T-helper 2 cell treated with Interferon-gamma antibody and Interleukin-4, amounts not matched to agents 5 μg/mL and 100 μg/mL, for 36 hours (primary cell): Measurements from ENCODE around the gene ATP13A5.

Experiments used
- DNase-seq: peaks from one replicate; pipeline ENCODE4 v3.0.0; 2021; ENCODE audit warnings: low spot score
- H3K27ac Mint-ChIP-seq: one replicate; pipeline ENCODE4 v1.8.0; 2021; ENCODE audit warnings: mild to moderate bottlenecking, mixed read lengths
- H3K27me3 Mint-ChIP-seq: one replicate; pipeline ENCODE4 v1.8.0; 2021; ENCODE audit warnings: low read depth, mixed read lengths
- H3K36me3 Mint-ChIP-seq: one replicate; pipeline ENCODE4 v1.8.0; 2021; ENCODE audit warnings: low read depth, mixed read lengths
- H3K4me1 Mint-ChIP-seq: one replicate; pipeline ENCODE4 v1.8.0; 2021; ENCODE audit warnings: low read depth, mixed read lengths
- H3K4me3 Mint-ChIP-seq: one replicate; pipeline ENCODE4 v1.8.0; 2022; ENCODE audit warnings: mild to moderate bottlenecking, moderate library complexity, mixed read lengths
- H3K9me3 Mint-ChIP-seq: one replicate; pipeline ENCODE4 v1.8.0; 2021; ENCODE audit warnings: mixed read lengths

ATP13A5 gene, protein sequence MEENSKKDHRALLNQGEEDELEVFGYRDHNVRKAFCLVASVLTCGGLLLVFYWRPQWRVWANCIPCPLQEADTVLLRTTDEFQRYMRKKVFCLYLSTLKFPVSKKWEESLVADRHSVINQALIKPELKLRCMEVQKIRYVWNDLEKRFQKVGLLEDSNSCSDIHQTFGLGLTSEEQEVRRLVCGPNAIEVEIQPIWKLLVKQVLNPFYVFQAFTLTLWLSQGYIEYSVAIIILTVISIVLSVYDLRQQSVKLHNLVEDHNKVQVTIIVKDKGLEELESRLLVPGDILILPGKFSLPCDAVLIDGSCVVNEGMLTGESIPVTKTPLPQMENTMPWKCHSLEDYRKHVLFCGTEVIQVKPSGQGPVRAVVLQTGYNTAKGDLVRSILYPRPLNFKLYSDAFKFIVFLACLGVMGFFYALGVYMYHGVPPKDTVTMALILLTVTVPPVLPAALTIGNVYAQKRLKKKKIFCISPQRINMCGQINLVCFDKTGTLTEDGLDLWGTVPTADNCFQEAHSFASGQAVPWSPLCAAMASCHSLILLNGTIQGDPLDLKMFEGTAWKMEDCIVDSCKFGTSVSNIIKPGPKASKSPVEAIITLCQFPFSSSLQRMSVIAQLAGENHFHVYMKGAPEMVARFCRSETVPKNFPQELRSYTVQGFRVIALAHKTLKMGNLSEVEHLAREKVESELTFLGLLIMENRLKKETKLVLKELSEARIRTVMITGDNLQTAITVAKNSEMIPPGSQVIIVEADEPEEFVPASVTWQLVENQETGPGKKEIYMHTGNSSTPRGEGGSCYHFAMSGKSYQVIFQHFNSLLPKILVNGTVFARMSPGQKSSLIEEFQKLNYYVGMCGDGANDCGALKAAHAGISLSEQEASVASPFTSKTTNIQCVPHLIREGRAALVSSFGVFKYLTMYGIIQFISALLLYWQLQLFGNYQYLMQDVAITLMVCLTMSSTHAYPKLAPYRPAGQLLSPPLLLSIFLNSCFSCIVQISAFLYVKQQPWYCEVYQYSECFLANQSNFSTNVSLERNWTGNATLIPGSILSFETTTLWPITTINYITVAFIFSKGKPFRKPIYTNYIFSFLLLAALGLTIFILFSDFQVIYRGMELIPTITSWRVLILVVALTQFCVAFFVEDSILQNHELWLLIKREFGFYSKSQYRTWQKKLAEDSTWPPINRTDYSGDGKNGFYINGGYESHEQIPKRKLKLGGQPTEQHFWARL

GRCh38 chr3:193378706-193379105, at the start of gene ATP13A5:
ATP13A5 (minus strand) TSS chr3:193378753; CDS start chr3:193378725, 28 bp downstream.
- DNase-seq: no peak
- H3K4me3 Mint-ChIP-seq: no peak within 1 kb of the TSS
- H3K4me1 Mint-ChIP-seq: peaks cover 2% of the 10 kb centered on the region
- H3K36me3 Mint-ChIP-seq: no peaks in the 10 kb centered on the region
- H3K27ac Mint-ChIP-seq: no peak within 1 kb of the TSS
- no peaks in the 10 kb centered on the region for H3K9me3 Mint-ChIP-seq
- H3K27me3 Mint-ChIP-seq: peaks cover 11% of the 10 kb centered on the region

- Mint-ChIP-seq H3K36me3 (no peaks in the 10 kb centered on the region), H3K9me3 (peaks cover 27% of the 10 kb centered on the region), H3K27ac (no peak overlapping the region), H3K4me3 (no peak overlapping the region), H3K4me1 (no peaks in the 10 kb centered on the region), H3K27me3 (no peaks in the 10 kb centered on the region)
- DNase-seq: no peak
Observed at GRCh38 chr3:193418576-193419373, 40.2 kb upstream of the ATP13A5 start.

- DNase-seq: no peak
- no peak overlapping the region for H3K27ac Mint-ChIP-seq
- no peak overlapping the region for H3K4me3 Mint-ChIP-seq
- H3K9me3 Mint-ChIP-seq: peaks cover 28% of the 10 kb centered on the region
- no peaks in the 10 kb centered on the region for H3K27me3 Mint-ChIP-seq
- no peaks in the 10 kb centered on the region for H3K36me3 Mint-ChIP-seq
- no peaks in the 10 kb centered on the region for H3K4me1 Mint-ChIP-seq
Observed at GRCh38 chr3:193416629-193417028, 38.1 kb upstream of the ATP13A5 start.

DNA sequence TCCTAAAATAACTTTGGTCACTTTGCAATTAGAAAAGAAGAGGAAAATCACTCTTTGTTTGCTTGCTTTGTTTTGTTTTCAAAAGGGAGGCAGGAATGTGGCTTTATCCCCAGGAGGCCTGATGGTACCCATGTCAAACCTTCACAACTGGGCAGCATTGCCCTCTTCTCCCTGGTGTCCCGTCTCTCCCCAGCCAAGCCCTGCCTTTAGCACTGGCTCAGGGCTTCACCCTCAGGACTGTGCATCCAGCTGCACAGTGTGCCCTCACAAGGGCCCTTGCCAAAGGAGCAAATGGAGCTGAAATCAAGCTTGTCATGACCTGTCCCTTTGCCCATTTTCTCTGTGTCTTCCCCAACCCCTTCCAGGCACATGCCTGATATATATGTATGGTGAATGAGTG, 29.1 kb upstream of the ATP13A5 start:
- Mint-ChIP-seq H3K27me3 (no peaks in the 10 kb centered on the region), H3K36me3 (no peaks in the 10 kb centered on the region), H3K9me3 (no peaks in the 10 kb centered on the region), H3K27ac (no peak overlapping the region), H3K4me3 (no peak overlapping the region), H3K4me1 (no peaks in the 10 kb centered on the region)
- DNase-seq: no peak

GRCh38 chr3:193407112-193407511, 28.6 kb upstream of the ATP13A5 start:
- Mint-ChIP-seq H3K27ac (no peak overlapping the region), H3K36me3 (no peaks in the 10 kb centered on the region), H3K4me1 (no peaks in the 10 kb centered on the region)

DNA sequence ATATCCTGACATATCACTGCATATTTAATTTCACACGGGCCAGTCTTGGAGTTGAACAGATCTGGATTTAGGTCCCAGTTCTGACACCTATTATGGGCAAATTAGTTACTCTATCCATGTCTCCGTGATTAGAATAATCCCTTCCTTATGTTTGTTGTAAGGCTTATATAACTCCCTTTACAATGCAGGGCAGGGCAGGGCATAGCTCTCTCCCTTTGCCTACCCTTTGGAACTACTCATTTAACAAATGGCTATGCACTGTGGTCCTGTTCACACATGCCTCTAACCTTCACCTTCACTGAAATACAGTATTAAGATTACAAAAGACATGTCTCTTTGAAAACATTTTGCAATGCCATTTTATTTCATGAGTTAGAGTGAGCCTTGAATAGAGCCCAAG, 24.8 kb upstream of the ATP13A5 start:
- H3K27me3 Mint-ChIP-seq: no peaks in the 10 kb centered on the region
- no peak for DNase-seq
- no peaks in the 10 kb centered on the region for H3K36me3 Mint-ChIP-seq
- no peak overlapping the region for H3K27ac Mint-ChIP-seq
- H3K4me1 Mint-ChIP-seq: no peaks in the 10 kb centered on the region
- no peak overlapping the region for H3K4me3 Mint-ChIP-seq
- no peaks in the 10 kb centered on the region for H3K9me3 Mint-ChIP-seq

More at GRCh38 chr3:193407112-193407511, 28.6 kb upstream of the ATP13A5 start:
- Mint-ChIP-seq H3K4me3 (no peak overlapping the region), H3K9me3 (no peaks in the 10 kb centered on the region), H3K27me3 (no peaks in the 10 kb centered on the region)
- DNase-seq: no peak

DNA sequence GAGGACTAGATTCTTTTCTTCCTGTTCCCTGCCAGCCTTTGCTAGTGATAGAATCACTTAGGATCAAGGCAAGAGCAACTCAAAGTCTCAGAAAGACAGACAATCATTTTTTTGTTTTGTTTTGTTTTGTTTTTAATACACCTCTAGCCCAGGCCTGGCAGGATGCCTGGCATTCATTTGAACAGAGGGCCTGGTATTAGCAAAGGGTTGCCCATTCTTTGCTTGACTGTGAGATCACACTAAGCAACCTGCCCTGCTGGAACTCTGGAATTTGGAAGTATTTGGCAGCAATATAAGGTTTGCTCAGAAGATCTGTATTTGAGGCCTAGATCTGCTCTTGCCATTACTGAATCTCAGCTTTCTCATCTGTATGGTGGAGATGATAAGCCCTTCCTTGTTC, 21.8 kb upstream of the ATP13A5 start:
- Mint-ChIP-seq H3K4me1 (no peaks in the 10 kb centered on the region), H3K4me3 (no peak overlapping the region), H3K9me3 (no peaks in the 10 kb centered on the region), H3K27ac (no peak overlapping the region), H3K27me3 (no peaks in the 10 kb centered on the region), H3K36me3 (no peaks in the 10 kb centered on the region)
- no peak for DNase-seq

DNA sequence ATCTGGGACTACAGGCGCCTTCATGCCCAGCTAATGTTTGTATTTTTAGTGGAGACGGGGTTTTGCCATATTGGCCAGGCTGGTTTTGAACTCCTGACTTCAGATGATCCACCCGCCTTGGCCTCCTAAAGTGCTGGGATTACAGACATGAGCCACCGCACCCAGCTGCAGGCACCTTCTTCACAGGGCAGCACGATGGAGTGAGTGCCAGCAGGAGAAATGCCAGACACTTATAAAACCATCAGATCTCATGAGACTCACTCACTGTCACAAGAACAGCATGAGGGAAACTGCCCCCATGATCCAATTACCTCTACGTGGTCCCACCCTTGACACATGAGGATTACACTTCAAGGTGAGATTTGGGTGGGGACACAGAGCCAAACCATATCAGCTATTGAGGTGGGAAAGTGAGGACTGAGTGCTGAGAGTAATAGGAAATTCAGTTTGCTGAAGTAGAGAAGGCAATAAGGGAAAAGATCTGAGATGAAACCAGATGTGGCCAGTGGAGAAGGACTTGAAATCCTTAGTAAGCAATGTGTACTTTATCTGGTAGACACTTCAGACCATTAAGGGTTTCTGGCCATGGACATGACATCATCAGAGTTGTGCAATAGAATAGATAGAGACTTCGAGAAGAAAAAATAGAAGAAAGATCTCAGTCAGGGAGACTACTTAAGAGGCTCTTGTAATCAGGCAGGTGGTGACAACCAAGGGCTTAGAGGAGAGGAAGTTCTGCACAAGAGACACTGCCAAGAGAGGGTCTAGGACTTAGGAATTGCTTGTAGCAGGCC, 18.1 kb upstream of the ATP13A5 start:
- no peak for DNase-seq
- Mint-ChIP-seq H3K27ac (no peak overlapping the region), H3K27me3 (no peaks in the 10 kb centered on the region), H3K4me3 (no peak overlapping the region), H3K4me1 (no peaks in the 10 kb centered on the region), H3K36me3 (no peaks in the 10 kb centered on the region), H3K9me3 (no peaks in the 10 kb centered on the region)

GRCh38 chr3:193391902-193392301, 13.3 kb upstream of the ATP13A5 start:
- Mint-ChIP-seq H3K27me3 (no peaks in the 10 kb centered on the region), H3K27ac (no peak overlapping the region), H3K4me1 (no peaks in the 10 kb centered on the region), H3K36me3 (no peaks in the 10 kb centered on the region), H3K9me3 (no peaks in the 10 kb centered on the region), H3K4me3 (no peak overlapping the region)
- DNase-seq: no peak

DNA sequence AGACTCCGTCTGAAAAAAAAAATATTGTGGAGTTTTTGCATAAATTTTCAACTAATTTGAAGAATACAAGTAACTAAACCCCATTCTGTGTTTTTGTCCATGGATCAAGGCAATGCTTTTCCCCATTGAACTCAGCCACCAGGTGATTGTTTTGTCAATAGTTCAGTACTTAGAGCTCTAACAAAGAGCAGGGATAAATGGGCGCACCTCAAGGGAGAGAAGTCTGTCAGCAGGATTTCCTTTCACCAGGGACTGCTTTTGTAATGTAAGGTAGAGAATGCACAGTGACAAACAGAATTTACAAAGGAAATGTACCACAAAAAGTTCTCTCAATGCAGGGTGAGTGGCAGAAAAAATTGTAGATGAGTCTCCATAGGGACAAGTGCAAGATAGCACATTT, 10.8 kb upstream of the ATP13A5 start:
- H3K27ac Mint-ChIP-seq: no peak overlapping the region
- no peaks in the 10 kb centered on the region for H3K36me3 Mint-ChIP-seq
- H3K4me3 Mint-ChIP-seq: no peak overlapping the region
- H3K9me3 Mint-ChIP-seq: no peaks in the 10 kb centered on the region
- no peak for DNase-seq
- no peaks in the 10 kb centered on the region for H3K27me3 Mint-ChIP-seq
- no peaks in the 10 kb centered on the region for H3K4me1 Mint-ChIP-seq

DNA sequence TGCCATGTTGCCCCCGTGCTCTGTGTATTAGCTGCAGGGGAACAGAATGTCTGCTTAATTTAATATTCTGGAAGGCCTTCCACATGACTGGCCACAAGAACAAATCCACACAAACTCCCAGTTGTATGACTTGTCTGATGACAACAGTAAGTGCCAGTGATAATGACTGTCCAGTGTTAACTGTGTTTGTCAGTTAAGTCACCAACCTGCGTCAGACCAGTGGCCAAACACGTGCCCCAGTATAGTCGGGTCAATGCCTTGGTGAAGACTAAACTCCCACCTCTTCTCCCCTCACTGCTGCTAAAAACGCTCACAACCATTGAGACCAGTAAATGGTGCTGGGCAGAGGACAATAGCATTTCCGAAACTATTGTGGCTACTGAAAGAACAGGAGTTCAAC, 9.8 kb upstream of the ATP13A5 start:
- no peaks in the 10 kb centered on the region for H3K36me3 Mint-ChIP-seq
- H3K4me1 Mint-ChIP-seq: no peaks in the 10 kb centered on the region
- H3K9me3 Mint-ChIP-seq: no peaks in the 10 kb centered on the region
- H3K27me3 Mint-ChIP-seq: no peaks in the 10 kb centered on the region
- H3K4me3 Mint-ChIP-seq: no peak overlapping the region
- no peak for DNase-seq
- H3K27ac Mint-ChIP-seq: no peak overlapping the region

- H3K4me3 Mint-ChIP-seq: no peak overlapping the region
- no peaks in the 10 kb centered on the region for H3K4me1 Mint-ChIP-seq
- no peaks in the 10 kb centered on the region for H3K27me3 Mint-ChIP-seq
- no peak overlapping the region for H3K27ac Mint-ChIP-seq
- no peaks in the 10 kb centered on the region for H3K9me3 Mint-ChIP-seq
- no peak for DNase-seq
- H3K36me3 Mint-ChIP-seq: no peaks in the 10 kb centered on the region
Observed at GRCh38 chr3:193387596-193387995, 9.0 kb upstream of the ATP13A5 start.

- Mint-ChIP-seq H3K9me3 (no peaks in the 10 kb centered on the region), H3K27me3 (peaks cover 11% of the 10 kb centered on the region), H3K36me3 (no peaks in the 10 kb centered on the region), H3K27ac (no peak overlapping the region), H3K4me1 (peaks cover 7% of the 10 kb centered on the region), H3K4me3 (no peak overlapping the region)
- no peak for DNase-seq
Observed at GRCh38 chr3:193377591-193377990, 962 bp downstream of the ATP13A5 start.
